ENCODE measurements around the gene RRP1B. TPM values are rescaled to one million over a fixed set of nuclear protein-coding genes. Genes with fewer than 3 reads are reported as not detected.

RRP1B gene
- total and polyA plus RNA-seq, 2 experiments from 2014 or later = 54.8 to 95.7 TPM

DNA sequence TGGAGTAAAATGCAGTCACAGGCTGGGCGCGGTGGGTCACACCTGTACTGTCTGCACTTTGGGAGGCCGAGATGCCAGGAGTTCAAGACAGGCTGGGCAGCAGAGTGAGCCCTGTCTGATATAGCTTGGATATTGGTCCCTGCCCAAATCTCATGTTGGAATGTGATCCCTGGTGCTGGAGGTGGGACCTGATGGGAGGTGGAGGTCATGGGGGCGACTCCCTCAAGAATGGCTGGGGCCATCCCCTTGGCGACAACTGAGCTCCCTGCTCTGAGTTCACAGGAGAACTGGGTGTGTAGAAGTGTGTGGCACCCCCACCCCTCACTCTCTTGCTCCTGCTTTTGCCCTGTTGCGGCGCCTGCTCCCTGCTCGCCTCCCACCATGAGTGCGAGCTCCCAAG is 48.1 kb downstream of the RRP1B start:
- Mint-ChIP-seq H3K27ac (no peak overlapping the region), H3K9me3 (no peaks in the 10 kb centered on the region), H3K36me3 (ENCODE audit: low read depth) (no peaks in the 10 kb centered on the region), H3K4me1 (peaks cover 28% of the 10 kb centered on the region), H3K27me3 (ENCODE audit: insufficient read depth, low read depth, poor library complexity) (peaks cover 4% of the 10 kb centered on the region), H3K4me3 (no peak overlapping the region)
- H3K27ac ChIP-seq (ENCODE audit: low read depth) = no peak overlapping the region
- H3K4me1 ChIP-seq (ENCODE audit: insufficient read depth) = peaks cover 19% of the 10 kb centered on the region
- DNase-seq (ENCODE audit: low spot score) (no peak), ATAC-seq (no peak)
- H3K36me3 ChIP-seq (ENCODE audit: insufficient read depth) = no peaks in the 10 kb centered on the region
- no peaks in the 10 kb centered on the region for H3K79me2 ChIP-seq (replicated peaks; ENCODE audit: insufficient read depth)
- no peaks in the 10 kb centered on the region for H3K27me3 ChIP-seq (ENCODE audit: insufficient read depth)
- peaks cover 9% of the 10 kb centered on the region; the same call in 1 of the 2 replicates for H3F3A ChIP-seq (replicated peaks; ENCODE audit: low read depth)
- H2AFZ ChIP-seq = no peak overlapping the region
- TF ChIP-seq JUNB (IDR thresholded peaks at IDR 0.05; ENCODE audit: unreplicated experiment) = no peak
- TF ChIP-seq ZNF331 (CRISPR knock-in tag; IDR thresholded peaks at IDR 0.05; ENCODE audit: low read depth) = no peak
- no peak for TF ChIP-seq NANOG (IDR thresholded peaks at IDR 0.05; ENCODE audit: borderline replicate concordance)
- H4K20me1 ChIP-seq (replicated peaks; ENCODE audit: insufficient read depth) = no peaks in the 10 kb centered on the region
- no peak overlapping the region for H3K4me2 ChIP-seq
- no peak overlapping the region for H3K4me3 ChIP-seq
- H3K9me2 ChIP-seq (ENCODE audit: insufficient read depth) = no peaks in the 10 kb centered on the region

- Mint-ChIP-seq H3K27me3 (ENCODE audit: insufficient read depth, low read depth, poor library complexity) (peaks cover 1% of the 10 kb centered on the region), H3K27ac (no peak overlapping the region), H3K4me1 (peaks cover 20% of the 10 kb centered on the region), H3K36me3 (ENCODE audit: low read depth) (no peaks in the 10 kb centered on the region), H3K4me3 (no peak overlapping the region; the same call in 2 of the 3 replicates), H3K9me3 (no peaks in the 10 kb centered on the region)
- no peaks in the 10 kb centered on the region for H4K20me1 ChIP-seq (replicated peaks; ENCODE audit: insufficient read depth)
- H3K27ac ChIP-seq (ENCODE audit: low read depth) = no peak overlapping the region
- H3K36me3 ChIP-seq (ENCODE audit: insufficient read depth) = no peaks in the 10 kb centered on the region
- H3K4me1 ChIP-seq (ENCODE audit: insufficient read depth) = peaks cover 19% of the 10 kb centered on the region
- DNase-seq (ENCODE audit: low spot score) (no peak), ATAC-seq (no peak)
- no peak overlapping the region for H3K4me3 ChIP-seq
- H3K79me2 ChIP-seq (replicated peaks; ENCODE audit: insufficient read depth) = no peaks in the 10 kb centered on the region
- no peak overlapping the region for H2AFZ ChIP-seq
- TF ChIP-seq JUNB (IDR thresholded peaks at IDR 0.05; ENCODE audit: unreplicated experiment) (no peak), STAT1 (IDR thresholded peaks at IDR 0.05; ENCODE audit: unreplicated experiment) (no peak), POLR2AphosphoS5 (IDR thresholded peaks at IDR 0.05; ENCODE audit: low read depth) (no peak), NANOG (IDR thresholded peaks at IDR 0.05; ENCODE audit: borderline replicate concordance) (no peak), EZH2 (IDR thresholded peaks at IDR 0.05; ENCODE audit: low read depth, unreplicated experiment) (no peak)
- TF ChIP-seq, protein P1, sequence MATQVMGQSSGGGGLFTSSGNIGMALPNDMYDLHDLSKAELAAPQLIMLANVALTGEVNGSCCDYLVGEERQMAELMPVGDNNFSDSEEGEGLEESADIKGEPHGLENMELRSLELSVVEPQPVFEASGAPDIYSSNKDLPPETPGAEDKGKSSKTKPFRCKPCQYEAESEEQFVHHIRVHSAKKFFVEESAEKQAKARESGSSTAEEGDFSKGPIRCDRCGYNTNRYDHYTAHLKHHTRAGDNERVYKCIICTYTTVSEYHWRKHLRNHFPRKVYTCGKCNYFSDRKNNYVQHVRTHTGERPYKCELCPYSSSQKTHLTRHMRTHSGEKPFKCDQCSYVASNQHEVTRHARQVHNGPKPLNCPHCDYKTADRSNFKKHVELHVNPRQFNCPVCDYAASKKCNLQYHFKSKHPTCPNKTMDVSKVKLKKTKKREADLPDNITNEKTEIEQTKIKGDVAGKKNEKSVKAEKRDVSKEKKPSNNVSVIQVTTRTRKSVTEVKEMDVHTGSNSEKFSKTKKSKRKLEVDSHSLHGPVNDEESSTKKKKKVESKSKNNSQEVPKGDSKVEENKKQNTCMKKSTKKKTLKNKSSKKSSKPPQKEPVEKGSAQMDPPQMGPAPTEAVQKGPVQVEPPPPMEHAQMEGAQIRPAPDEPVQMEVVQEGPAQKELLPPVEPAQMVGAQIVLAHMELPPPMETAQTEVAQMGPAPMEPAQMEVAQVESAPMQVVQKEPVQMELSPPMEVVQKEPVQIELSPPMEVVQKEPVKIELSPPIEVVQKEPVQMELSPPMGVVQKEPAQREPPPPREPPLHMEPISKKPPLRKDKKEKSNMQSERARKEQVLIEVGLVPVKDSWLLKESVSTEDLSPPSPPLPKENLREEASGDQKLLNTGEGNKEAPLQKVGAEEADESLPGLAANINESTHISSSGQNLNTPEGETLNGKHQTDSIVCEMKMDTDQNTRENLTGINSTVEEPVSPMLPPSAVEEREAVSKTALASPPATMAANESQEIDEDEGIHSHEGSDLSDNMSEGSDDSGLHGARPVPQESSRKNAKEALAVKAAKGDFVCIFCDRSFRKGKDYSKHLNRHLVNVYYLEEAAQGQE (IDR thresholded peaks at IDR 0.05; ENCODE audit: unreplicated experiment) = no peak
- TF ChIP-seq, protein P2, sequence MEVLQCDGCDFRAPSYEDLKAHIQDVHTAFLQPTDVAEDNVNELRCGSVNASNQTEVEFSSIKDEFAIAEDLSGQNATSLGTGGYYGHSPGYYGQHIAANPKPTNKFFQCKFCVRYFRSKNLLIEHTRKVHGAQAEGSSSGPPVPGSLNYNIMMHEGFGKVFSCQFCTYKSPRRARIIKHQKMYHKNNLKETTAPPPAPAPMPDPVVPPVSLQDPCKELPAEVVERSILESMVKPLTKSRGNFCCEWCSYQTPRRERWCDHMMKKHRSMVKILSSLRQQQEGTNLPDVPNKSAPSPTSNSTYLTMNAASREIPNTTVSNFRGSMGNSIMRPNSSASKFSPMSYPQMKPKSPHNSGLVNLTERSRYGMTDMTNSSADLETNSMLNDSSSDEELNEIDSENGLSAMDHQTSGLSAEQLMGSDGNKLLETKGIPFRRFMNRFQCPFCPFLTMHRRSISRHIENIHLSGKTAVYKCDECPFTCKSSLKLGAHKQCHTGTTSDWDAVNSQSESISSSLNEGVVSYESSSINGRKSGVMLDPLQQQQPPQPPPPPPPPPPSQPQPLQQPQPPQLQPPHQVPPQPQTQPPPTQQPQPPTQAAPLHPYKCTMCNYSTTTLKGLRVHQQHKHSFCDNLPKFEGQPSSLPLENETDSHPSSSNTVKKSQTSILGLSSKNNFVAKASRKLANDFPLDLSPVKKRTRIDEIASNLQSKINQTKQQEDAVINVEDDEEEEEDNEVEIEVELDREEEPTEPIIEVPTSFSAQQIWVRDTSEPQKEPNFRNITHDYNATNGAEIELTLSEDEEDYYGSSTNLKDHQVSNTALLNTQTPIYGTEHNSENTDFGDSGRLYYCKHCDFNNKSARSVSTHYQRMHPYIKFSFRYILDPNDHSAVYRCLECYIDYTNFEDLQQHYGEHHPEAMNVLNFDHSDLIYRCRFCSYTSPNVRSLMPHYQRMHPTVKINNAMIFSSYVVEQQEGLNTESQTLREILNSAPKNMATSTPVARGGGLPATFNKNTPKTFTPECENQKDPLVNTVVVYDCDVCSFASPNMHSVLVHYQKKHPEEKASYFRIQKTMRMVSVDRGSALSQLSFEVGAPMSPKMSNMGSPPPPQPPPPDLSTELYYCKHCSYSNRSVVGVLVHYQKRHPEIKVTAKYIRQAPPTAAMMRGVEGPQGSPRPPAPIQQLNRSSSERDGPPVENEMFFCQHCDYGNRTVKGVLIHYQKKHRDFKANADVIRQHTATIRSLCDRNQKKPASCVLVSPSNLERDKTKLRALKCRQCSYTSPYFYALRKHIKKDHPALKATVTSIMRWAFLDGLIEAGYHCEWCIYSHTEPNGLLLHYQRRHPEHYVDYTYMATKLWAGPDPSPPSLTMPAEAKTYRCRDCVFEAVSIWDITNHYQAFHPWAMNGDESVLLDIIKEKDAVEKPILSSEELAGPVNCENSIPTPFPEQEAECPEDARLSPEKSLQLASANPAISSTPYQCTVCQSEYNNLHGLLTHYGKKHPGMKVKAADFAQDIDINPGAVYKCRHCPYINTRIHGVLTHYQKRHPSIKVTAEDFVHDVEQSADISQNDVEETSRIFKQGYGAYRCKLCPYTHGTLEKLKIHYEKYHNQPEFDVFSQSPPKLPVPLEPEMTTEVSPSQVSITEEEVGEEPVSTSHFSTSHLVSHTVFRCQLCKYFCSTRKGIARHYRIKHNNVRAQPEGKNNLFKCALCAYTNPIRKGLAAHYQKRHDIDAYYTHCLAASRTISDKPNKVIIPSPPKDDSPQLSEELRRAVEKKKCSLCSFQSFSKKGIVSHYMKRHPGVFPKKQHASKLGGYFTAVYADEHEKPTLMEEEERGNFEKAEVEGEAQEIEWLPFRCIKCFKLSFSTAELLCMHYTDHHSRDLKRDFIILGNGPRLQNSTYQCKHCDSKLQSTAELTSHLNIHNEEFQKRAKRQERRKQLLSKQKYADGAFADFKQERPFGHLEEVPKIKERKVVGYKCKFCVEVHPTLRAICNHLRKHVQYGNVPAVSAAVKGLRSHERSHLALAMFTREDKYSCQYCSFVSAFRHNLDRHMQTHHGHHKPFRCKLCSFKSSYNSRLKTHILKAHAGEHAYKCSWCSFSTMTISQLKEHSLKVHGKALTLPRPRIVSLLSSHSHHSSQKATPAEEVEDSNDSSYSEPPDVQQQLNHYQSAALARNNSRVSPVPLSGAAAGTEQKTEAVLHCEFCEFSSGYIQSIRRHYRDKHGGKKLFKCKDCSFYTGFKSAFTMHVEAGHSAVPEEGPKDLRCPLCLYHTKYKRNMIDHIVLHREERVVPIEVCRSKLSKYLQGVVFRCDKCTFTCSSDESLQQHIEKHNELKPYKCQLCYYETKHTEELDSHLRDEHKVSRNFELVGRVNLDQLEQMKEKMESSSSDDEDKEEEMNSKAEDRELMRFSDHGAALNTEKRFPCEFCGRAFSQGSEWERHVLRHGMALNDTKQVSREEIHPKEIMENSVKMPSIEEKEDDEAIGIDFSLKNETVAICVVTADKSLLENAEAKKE (CRISPR knock-in tag; IDR thresholded peaks at IDR 0.05) = no peak
- H3K27me3 ChIP-seq (ENCODE audit: insufficient read depth) = no peaks in the 10 kb centered on the region
- H3F3A ChIP-seq (replicated peaks; ENCODE audit: low read depth) = peaks cover 12% of the 10 kb centered on the region; the same call in 1 of the 2 replicates
- no peak overlapping the region for H3K4me2 ChIP-seq
- no peaks in the 10 kb centered on the region for H3K9me2 ChIP-seq (ENCODE audit: insufficient read depth)
Observed at GRCh38 chr21:43708745-43709381, 49.5 kb downstream of the RRP1B start.

Data from GM23338 (cell line).